ENCODE data around the gene EMP2.

EMP2 gene

DNA sequence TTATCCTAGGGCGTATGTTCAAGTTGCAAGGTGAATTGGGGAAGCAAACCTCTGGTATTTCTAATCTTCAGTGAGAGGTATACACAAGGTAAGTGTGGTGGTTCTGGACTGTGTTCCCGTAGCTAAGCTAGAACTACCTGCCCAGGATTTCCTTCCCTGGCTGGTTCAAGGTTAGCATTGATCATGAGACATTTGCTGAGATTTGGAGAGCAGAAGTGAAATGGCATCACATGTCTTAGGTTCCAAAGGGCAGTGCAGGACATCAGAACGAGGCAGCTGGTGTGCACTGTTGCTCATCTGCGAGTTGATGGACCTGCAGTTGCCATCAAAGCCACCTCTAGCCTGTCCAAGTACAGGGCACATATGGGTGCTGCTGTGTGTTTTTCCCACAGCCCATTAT is 95.2 kb downstream of the EMP2 start:
- Histone ChIP-seq H3K79me2 (ENCODE audit: insufficient read depth, low read length) (no peaks in the 10 kb centered on the region), H2AFZ (ENCODE audit: low read length) (no peak overlapping the region), H3K9ac (ENCODE audit: low read depth, low read length, poor library complexity, severe bottlenecking) (no peak overlapping the region), H3K36me3 (ENCODE audit: insufficient read depth, low read length) (no peaks in the 10 kb centered on the region), H3K9me2 (replicated peaks; ENCODE audit: low read depth, low read length) (no peaks in the 10 kb centered on the region), H3F3A (ENCODE audit: low read depth) (no peaks in the 10 kb centered on the region), H4K20me1 (ENCODE audit: insufficient read depth, low read length, poor library complexity, severe bottlenecking) (no peaks in the 10 kb centered on the region), H3K27me3 (ENCODE audit: insufficient read depth, low read length, poor library complexity, severe bottlenecking) (no peaks in the 10 kb centered on the region), H3K9me3 (ENCODE audit: insufficient read depth, low read depth, low read length) (no peaks in the 10 kb centered on the region), H3K4me2 (ENCODE audit: low read depth, low read length, poor library complexity, severe bottlenecking) (no peak overlapping the region), H3K4me1 (ENCODE audit: insufficient read depth, low read length, poor library complexity, severe bottlenecking) (no peaks in the 10 kb centered on the region), H3K4me3 (ENCODE audit: low read length, poor library complexity, severe bottlenecking) (no peak overlapping the region)
- no peak for TF ChIP-seq EZH2phosphoT487 (IDR thresholded peaks at IDR 0.05; ENCODE audit: borderline replicate concordance)
- TF ChIP-seq, protein P1, sequence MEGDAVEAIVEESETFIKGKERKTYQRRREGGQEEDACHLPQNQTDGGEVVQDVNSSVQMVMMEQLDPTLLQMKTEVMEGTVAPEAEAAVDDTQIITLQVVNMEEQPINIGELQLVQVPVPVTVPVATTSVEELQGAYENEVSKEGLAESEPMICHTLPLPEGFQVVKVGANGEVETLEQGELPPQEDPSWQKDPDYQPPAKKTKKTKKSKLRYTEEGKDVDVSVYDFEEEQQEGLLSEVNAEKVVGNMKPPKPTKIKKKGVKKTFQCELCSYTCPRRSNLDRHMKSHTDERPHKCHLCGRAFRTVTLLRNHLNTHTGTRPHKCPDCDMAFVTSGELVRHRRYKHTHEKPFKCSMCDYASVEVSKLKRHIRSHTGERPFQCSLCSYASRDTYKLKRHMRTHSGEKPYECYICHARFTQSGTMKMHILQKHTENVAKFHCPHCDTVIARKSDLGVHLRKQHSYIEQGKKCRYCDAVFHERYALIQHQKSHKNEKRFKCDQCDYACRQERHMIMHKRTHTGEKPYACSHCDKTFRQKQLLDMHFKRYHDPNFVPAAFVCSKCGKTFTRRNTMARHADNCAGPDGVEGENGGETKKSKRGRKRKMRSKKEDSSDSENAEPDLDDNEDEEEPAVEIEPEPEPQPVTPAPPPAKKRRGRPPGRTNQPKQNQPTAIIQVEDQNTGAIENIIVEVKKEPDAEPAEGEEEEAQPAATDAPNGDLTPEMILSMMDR (conservative IDR thresholded peaks at IDR 0.05; ENCODE audit: low read length): no peak

DNA sequence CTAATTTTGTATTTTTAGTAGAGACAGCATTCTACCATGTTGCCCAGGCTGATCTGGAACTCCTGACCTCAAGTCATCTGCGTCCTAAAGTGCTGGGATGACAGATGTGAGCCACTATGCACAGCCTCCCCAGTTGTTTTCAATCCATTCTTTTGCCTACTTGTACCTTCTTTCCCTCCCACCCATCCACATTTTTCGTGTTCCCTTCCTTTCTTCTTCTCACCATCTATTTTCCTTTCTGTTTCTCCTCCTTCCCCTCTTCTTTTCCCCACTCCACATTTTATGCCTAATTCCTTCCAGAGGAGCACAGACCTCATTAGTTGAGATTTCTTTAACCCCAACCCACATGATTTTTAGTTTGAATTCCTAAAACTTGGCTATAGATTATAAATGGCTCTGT is 100.2 kb downstream of the EMP2 start:
- TF ChIP-seq, protein P1 (conservative IDR thresholded peaks at IDR 0.05; ENCODE audit: low read length): no peak
- no peak for TF ChIP-seq EZH2phosphoT487 (IDR thresholded peaks at IDR 0.05; ENCODE audit: borderline replicate concordance)
- H3K79me2 ChIP-seq (ENCODE audit: insufficient read depth, low read length): no peaks in the 10 kb centered on the region
- H3K36me3 ChIP-seq (ENCODE audit: insufficient read depth, low read length): no peaks in the 10 kb centered on the region
- H3K4me3 ChIP-seq (ENCODE audit: low read length, poor library complexity, severe bottlenecking): no peak overlapping the region
- no peaks in the 10 kb centered on the region for H3K4me1 ChIP-seq (ENCODE audit: insufficient read depth, low read length, poor library complexity, severe bottlenecking)
- no peak overlapping the region for H2AFZ ChIP-seq (ENCODE audit: low read length)
- no peaks in the 10 kb centered on the region for H3K9me3 ChIP-seq (ENCODE audit: insufficient read depth, low read depth, low read length)
- no peaks in the 10 kb centered on the region for H3F3A ChIP-seq (ENCODE audit: low read depth)
- no peak overlapping the region for H3K4me2 ChIP-seq (ENCODE audit: low read depth, low read length, poor library complexity, severe bottlenecking)
- H3K27me3 ChIP-seq (ENCODE audit: insufficient read depth, low read length, poor library complexity, severe bottlenecking): no peaks in the 10 kb centered on the region
- no peak overlapping the region for H3K9ac ChIP-seq (ENCODE audit: low read depth, low read length, poor library complexity, severe bottlenecking)
- no peaks in the 10 kb centered on the region for H3K9me2 ChIP-seq (replicated peaks; ENCODE audit: low read depth, low read length)
- no peaks in the 10 kb centered on the region for H4K20me1 ChIP-seq (ENCODE audit: insufficient read depth, low read length, poor library complexity, severe bottlenecking)

Measured in Loucy (cell line).